ENCODE data around the gene TRIM2.

DNA sequence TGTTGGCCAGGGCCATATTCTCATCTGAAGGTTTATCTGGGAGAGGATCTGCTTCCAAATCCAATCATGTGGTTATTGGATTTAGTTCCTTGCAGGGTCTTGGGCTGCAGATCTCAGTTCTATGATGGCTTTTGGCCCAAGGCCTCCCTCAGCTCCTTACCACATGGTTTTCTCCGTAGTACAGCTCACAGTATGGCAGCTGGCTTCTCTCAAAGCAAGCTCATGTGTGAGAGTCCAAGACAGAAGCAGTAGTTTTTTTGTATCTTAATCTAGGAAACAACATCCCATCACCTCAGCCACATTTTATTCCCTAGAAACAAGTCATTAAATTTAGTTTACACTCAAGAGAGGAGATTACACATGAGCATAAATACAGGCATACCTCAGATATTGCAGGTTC is 164.8 kb downstream of the TRIM2 start:
- TF ChIP-seq, protein P1, sequence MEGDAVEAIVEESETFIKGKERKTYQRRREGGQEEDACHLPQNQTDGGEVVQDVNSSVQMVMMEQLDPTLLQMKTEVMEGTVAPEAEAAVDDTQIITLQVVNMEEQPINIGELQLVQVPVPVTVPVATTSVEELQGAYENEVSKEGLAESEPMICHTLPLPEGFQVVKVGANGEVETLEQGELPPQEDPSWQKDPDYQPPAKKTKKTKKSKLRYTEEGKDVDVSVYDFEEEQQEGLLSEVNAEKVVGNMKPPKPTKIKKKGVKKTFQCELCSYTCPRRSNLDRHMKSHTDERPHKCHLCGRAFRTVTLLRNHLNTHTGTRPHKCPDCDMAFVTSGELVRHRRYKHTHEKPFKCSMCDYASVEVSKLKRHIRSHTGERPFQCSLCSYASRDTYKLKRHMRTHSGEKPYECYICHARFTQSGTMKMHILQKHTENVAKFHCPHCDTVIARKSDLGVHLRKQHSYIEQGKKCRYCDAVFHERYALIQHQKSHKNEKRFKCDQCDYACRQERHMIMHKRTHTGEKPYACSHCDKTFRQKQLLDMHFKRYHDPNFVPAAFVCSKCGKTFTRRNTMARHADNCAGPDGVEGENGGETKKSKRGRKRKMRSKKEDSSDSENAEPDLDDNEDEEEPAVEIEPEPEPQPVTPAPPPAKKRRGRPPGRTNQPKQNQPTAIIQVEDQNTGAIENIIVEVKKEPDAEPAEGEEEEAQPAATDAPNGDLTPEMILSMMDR (IDR thresholded peaks at IDR 0.05): no peak
- TF ChIP-seq FOSL2 (IDR thresholded peaks at IDR 0.05; ENCODE audit: borderline replicate concordance, low read depth): no peak
- no peak for TF ChIP-seq EP300 (IDR thresholded peaks at IDR 0.05; ENCODE audit: borderline replicate concordance in 1 of 2, low read depth in 1 of 2, low read length in 1 of 2)
- TF ChIP-seq SIN3A (IDR thresholded peaks at IDR 0.05; ENCODE audit: borderline replicate concordance, low read depth, low read length): no peak
- TF ChIP-seq POLR2AphosphoS5 (IDR thresholded peaks at IDR 0.05; ENCODE audit: low read depth, low read length): no peak
- TF ChIP-seq TAF1 (IDR thresholded peaks at IDR 0.05; ENCODE audit: borderline replicate concordance, low read depth, low read length): no peak
- no peak for TF ChIP-seq JUND (IDR thresholded peaks at IDR 0.05)
- TF ChIP-seq RAD21 (IDR thresholded peaks at IDR 0.05; ENCODE audit: low read length): no peak
